ENCODE measurements around the gene PITX1.

Gene PITX1

GRCh38 chr5:135041726-135042125, 7.7 kb upstream of the PITX1 start:
- no peak for DNase-seq (ENCODE audit: low read depth in 2 of 2)

DNA sequence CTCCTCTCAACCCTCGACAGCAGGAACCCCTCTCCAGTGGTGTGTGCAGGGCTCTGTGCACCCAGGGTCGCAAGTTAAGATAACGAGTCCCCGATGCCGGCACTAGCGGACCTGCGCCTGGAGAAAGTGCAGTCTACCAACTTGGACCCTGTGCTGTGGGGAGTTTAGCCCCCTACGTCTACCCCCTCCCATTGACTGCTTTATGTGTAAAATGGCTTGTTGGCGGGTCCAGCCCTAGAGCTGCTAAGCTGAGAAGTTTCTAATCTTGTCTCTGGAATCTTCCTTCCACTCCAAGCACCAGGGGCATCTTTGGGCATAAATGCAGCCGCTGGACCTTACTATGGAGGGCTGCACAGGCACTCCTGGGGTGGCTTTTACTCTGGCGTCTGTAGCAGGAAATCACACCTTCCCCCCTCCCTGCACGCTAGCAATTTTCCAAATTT, 7.1 kb upstream of the PITX1 start:
- DNase-seq (ENCODE audit: low read depth in 2 of 2), result no peak

- no peak for DNase-seq (ENCODE audit: low read depth in 2 of 2)
Observed at GRCh38 chr5:135040333-135041144, 6.5 kb upstream of the PITX1 start.

GRCh38 chr5:135040034-135040332, 6.0 kb upstream of the PITX1 start:
- DNase-seq (ENCODE audit: low read depth in 2 of 2), result no peak

GRCh38 chr5:135039271-135040033, 5.4 kb upstream of the PITX1 start:
- DNase-seq (ENCODE audit: low read depth in 2 of 2), result no peak

- no peak for DNase-seq (ENCODE audit: low read depth in 2 of 2)
Observed at GRCh38 chr5:135038813-135039270, 4.8 kb upstream of the PITX1 start.

- no peak for DNase-seq (ENCODE audit: low read depth in 2 of 2)
Observed at GRCh38 chr5:135038205-135038812, 4.3 kb upstream of the PITX1 start.

GRCh38 chr5:135037519-135038204, 3.6 kb upstream of the PITX1 start:
- DNase-seq (ENCODE audit: low read depth in 2 of 2), result no peak

DNA sequence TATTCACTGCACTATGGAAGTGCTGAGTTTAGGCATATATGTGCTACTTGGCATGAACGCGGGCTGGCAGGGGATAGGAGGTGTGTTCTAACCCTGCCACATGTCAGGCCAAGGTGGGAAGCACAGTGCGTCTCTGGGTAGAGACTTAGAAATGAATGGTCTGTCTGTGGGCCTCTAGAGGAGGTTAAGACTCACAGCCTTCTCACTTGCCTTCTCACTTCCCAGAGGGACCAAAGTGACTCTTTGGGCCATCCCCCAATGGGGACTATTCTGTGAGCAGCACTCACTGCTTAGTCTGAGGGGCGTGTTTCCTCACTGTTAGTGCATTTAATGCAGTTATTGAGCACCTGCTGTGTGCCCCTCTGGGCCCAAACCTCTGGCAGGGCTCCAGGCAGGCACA, 2.4 kb upstream of the PITX1 start:
- no peak for DNase-seq (ENCODE audit: low read depth in 2 of 2)

- DNase-seq (ENCODE audit: low read depth in 2 of 2), result no peak
Observed at GRCh38 chr5:135035678-135036030, 1.6 kb upstream of the PITX1 start.

GRCh38 chr5:135034963-135035677, 1.1 kb upstream of the PITX1 start:
- no peak for DNase-seq (ENCODE audit: low read depth in 2 of 2)

DNA sequence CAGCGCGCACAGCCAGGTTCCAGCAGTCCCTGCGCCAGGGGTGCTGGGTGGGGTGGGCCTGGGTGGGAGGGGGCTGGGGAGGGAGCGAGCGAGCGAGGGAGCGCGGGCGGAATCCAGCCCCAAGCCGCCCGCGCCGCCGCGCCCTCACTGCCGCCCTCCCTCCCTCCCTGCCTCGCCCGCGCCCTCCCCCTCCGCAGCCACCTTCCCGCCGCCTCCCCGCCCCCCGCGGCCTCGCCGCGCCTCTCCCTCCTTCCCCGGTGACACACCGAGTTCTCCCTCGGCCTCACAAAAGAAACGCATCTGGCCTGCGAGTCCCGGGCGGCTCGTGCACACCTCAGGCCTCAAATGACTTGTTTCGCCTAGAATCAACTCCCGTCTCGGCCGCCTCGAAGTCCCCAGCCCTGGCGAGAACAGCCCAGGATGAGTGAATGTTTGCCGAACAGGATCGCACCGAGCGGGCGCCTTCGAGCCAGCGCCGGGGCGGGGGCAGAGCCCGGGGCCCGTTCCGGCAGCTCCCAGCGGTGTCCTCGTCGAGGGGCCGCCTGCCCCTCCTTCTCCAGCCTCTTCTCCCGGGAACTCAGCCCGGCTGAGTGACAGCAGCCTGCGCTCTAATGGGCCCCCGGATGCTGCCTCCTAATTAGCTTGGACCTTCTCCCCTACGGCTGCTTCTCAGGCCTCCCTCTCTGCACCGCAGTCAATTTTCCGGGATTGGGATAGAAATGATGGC, 371 bp upstream of the PITX1 start:
- peak in 1 of 2 donors; percentile 11 for DNase-seq (ENCODE audit: low read depth in 2 of 2)

- no peak for DNase-seq (ENCODE audit: low read depth in 2 of 2)
Observed at GRCh38 chr5:135032999-135033861, 798 bp downstream of the PITX1 start.

- no peak for DNase-seq (ENCODE audit: low read depth in 2 of 2)
Observed at GRCh38 chr5:135032695-135032998, 1.4 kb downstream of the PITX1 start.

GRCh38 chr5:135031813-135032694, 2.0 kb downstream of the PITX1 start:
- no peak for DNase-seq (ENCODE audit: low read depth in 2 of 2)

DNA sequence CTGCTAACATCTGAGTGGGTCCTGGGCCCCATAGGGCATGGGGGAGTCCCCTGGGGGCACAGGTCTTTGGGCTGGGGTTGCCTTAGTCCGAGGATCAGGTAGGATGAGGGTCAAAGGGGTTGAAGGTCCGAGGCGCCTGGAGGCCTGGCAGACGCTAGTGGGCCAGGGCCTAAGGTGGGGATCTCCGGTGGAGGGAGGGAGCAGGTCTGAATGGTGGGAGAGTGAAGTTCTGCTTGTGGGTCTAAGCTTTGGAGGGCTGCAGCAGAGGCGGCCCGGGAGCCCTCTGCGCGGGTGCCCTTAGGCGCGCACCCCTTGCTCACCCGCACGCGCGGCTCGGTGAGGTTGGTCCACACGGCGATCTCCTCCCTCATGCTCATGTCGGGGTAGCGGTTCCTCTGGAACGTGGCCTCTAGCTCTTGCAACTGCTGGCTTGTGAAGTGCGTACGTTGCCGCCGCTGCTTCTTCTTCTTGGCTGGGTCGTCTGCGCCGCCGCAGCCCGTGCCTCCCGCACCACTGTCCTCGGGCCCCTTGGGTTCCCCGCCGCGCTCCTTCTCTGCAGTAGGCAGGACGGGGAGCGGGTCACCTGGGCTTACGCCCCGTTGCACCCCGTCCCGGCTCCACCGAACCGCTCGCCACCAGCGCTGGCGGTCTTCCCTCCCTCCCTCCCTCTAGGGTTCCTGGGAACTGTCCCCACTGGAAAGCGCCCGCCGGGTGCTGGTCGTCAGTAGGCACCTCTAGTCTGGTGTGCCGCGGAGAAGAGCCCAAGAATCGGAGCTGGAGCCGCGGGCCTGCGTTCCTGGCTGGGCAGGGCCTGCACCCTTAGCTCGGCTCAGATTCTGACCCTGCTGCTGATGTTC, 2.8 kb downstream of the PITX1 start:
- no peak for DNase-seq (ENCODE audit: low read depth in 2 of 2)

- DNase-seq (ENCODE audit: low read depth in 2 of 2), result no peak
Observed at GRCh38 chr5:135030123-135030955, 3.7 kb downstream of the PITX1 start.

Data from stimulated activated CD8-positive, alpha-beta memory T cell treated with anti-CD3 and anti-CD28 coated beads, Interleukin-7, amount 100 ng/mL, for 4 hours (primary cell).